HG03175 (cell line): Measurements from ENCODE around the gene C14orf180.
"Not testable (repeated sequence)": the region's sequence is repeated elsewhere in the genome, so short reads cannot be mapped to it uniquely, and the experiment has no call there.

ENCODE experiments used
- ATAC-seq: cut with Tn5 transposase; IDR thresholded peaks from one replicate; pipeline ENCODE4 v1.9.1; 2021; ENCODE audit warnings: mild to moderate bottlenecking, moderate library complexity; ENCODE audit not compliant: unreplicated experiment

The C14orf180 gene

GRCh38 chr14:104604458-104605449 lies 25.2 kb downstream of the C14orf180 start, which contains the start of gene TMEM179:
Gene TMEM179 (minus strand): TSS chr14:104604772. CDS start chr14:104604741, 31 bp downstream.
- ATAC-seq: no peak

- no peak for ATAC-seq
Measured at GRCh38 chr14:104609666-104610065, 30.1 kb downstream of the C14orf180 start.

GRCh38 chr14:104610749-104611310 lies 31.3 kb downstream of the C14orf180 start:
- no peak for ATAC-seq

- no peak for ATAC-seq
Measured at GRCh38 chr14:104611881-104612280, 32.3 kb downstream of the C14orf180 start.

GRCh38 chr14:104614126-104614812 lies 34.7 kb downstream of the C14orf180 start:
- ATAC-seq: no peak

- ATAC-seq: no peak
Measured at GRCh38 chr14:104624939-104625338, 45.4 kb downstream of the C14orf180 start.

GRCh38 chr14:104632781-104633180 lies 53.2 kb downstream of the C14orf180 start:
- ATAC-seq: no peak

- ATAC-seq: no peak
Measured at GRCh38 chr14:104633276-104634137, 53.9 kb downstream of the C14orf180 start.

- no peak for ATAC-seq
Measured at GRCh38 chr14:104634138-104634760, 54.7 kb downstream of the C14orf180 start.

GRCh38 chr14:104634886-104635570 lies 55.5 kb downstream of the C14orf180 start:
- no peak for ATAC-seq

- no peak for ATAC-seq
Measured at GRCh38 chr14:104635717-104636116, 56.2 kb downstream of the C14orf180 start.

GRCh38 chr14:104636131-104636530 lies 56.6 kb downstream of the C14orf180 start:
- no peak for ATAC-seq

GRCh38 chr14:104636846-104637545 lies 57.4 kb downstream of the C14orf180 start:
- ATAC-seq: not testable (repeated sequence)

GRCh38 chr14:104637546-104638003 lies 58.0 kb downstream of the C14orf180 start:
- ATAC-seq: no peak

- no peak for ATAC-seq
Measured at GRCh38 chr14:104638190-104638589, 58.6 kb downstream of the C14orf180 start.

GRCh38 chr14:104638927-104639450 lies 59.4 kb downstream of the C14orf180 start:
- no peak for ATAC-seq

- no peak for ATAC-seq
Measured at GRCh38 chr14:104639471-104639870, 59.9 kb downstream of the C14orf180 start.
